ENCODE data around the gene FFAR2.

Gene FFAR2

DNA sequence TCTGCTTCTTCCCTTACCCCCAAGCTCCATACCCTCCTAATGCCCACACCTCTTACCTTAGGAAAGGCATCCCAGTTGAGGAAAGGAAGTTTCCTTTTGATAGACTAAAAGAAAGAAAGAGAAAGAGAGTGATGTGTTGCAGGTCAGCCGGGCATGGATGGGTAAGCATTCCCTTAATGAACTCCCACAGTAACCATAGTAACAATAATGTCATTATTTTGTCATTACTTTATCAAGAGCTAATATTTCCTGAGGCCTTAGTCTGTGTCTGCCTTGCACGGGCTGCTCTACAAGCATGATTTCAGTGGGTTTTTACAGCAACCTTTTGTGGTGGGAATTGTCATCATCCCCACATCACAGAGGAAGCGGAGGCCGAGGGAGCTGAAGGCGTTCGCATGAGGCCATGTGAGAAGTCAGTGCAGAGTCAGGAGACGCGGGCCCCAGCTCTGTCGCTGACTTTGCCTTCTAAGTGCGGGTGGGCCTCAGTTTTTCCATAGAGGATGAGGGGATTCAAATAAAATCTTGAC is 39.7 kb downstream of the FFAR2 start:
- DNase-seq (ENCODE audit: low spot score) = no peak

GRCh38 chr19:35488677-35489076 is 40.6 kb downstream of the FFAR2 start:
- DNase-seq (ENCODE audit: low spot score) = no peak

DNA sequence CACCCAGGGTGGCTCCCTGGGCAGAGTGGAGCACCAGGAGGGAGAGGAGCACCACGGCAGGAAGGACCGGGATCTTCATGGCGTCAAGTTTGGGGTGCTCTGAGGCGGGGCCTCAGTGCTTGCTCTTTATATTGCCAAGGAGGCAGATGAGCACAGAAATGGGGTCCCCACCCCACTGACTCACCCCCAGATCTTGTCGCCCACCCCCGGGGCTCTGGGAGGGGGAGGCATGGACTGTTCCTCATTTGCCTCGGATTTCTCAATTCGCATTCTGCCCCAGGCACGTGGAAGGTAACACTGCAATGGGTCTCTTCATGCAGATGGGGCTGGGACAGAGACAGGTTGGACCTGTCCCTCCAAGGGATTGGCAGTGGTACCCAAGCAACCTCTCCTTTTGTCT is 42.3 kb downstream of the FFAR2 start, which contains the start of gene KRTDAP:
KRTDAP (minus strand) TSS at position 101 of the 400 bp plus-strand sequence; CDS start at position 79, 22 bp downstream.
- no peak for DNase-seq (ENCODE audit: low spot score)

- no peak for DNase-seq (ENCODE audit: low spot score)
These were observed 43.8 kb downstream of the FFAR2 start for GRCh38 chr19:35491836-35492360.

- DNase-seq (ENCODE audit: low spot score) = no peak
These were observed 45.9 kb downstream of the FFAR2 start for GRCh38 chr19:35493971-35494370.

- DNase-seq (ENCODE audit: low spot score) = peak; percentile 35
These were observed 47.3 kb downstream of the FFAR2 start for GRCh38 chr19:35495107-35496064.

GRCh38 chr19:35497406-35497805 is 49.3 kb downstream of the FFAR2 start:
- DNase-seq (ENCODE audit: low spot score) = no peak

GRCh38 chr19:35498220-35498619 is 50.2 kb downstream of the FFAR2 start:
- no peak for DNase-seq (ENCODE audit: low spot score)

GRCh38 chr19:35498984-35499527 is 51.0 kb downstream of the FFAR2 start:
- no peak for DNase-seq (ENCODE audit: low spot score)

- no peak for DNase-seq (ENCODE audit: low spot score)
These were observed 52.6 kb downstream of the FFAR2 start for GRCh38 chr19:35500611-35501010.

Data from hematopoietic multipotent progenitor cell treated with erythropoietin and hydrocortisone succinate and interleukin-3 and kit ligand, for 17 days (in vitro differentiated cells).